SH-SY5Y (cell line): ENCODE measurements around the gene ANO6.

Experiments
- GATA2 ChIP-seq: IDR thresholded peaks from 2 replicates; pipeline ENCODE4 v1.6.1; 2011; ENCODE audit warnings: mild to moderate bottlenecking, low read depth, low read length
- GATA3 ChIP-seq: IDR thresholded peaks from 2 replicates; pipeline ENCODE4 v1.6.1; 2011; ENCODE audit warnings: low read depth, mild to moderate bottlenecking, low read length, moderate library complexity

GRCh38 chr12:45310627-45310968 lies 94.7 kb downstream of the ANO6 start:
- TF ChIP-seq GATA3 (no peak), GATA2 (no peak)
